AG04450 (cell line): ENCODE data around the gene PPARG. TPM values are rescaled to one million over a fixed set of nuclear protein-coding genes. Genes with fewer than 3 reads are reported as not detected.
"Not testable (repeated sequence)": the region's sequence is repeated elsewhere in the genome, so short reads cannot be mapped to it uniquely, and the experiment has no call there.

ENCODE experiments used
- CTCF ChIA-PET: fragments of 300-600, 350-600 bp; formaldehyde crosslinking; extraction: SDS; loops from one replicate; lab custom pipeline; 2022; ENCODE audit warnings: antibody characterized with exemption, inconsistent platforms; lab: Charles Lee
- POLR2A ChIA-PET: fragments of 350-600 bp; formaldehyde crosslinking; extraction: SDS; loops from one replicate; lab custom pipeline; 2021; ENCODE audit warnings: antibody characterized with exemption, inconsistent platforms; lab: Yijun Ruan, JAX
- DNase-seq: peaks from one replicate; pipeline ENCODE4 v3.0.0-alpha.2; 2011; ENCODE audit warnings: low read depth, low spot score
- H3K27ac ChIP-seq: one replicate; pipeline ENCODE4 v1.5.1; 2012; ENCODE audit warnings: low read depth, low read length, control low read depth
- H3K27me3 ChIP-seq: one replicate; pipeline ENCODE4 v1.6.0; 2012; ENCODE audit warnings: low read length; ENCODE audit not compliant: control insufficient read depth, insufficient read depth
- H3K4me3 ChIP-seq: 2 replicates; pipeline ENCODE4 v1.5.1; 2011; ENCODE audit warnings: mild to moderate bottlenecking, low read depth, low read length, control low read depth
- H3K9me3 ChIP-seq: 2 replicates; pipeline ENCODE4 v1.5.1; 2012; ENCODE audit warnings: low read length; ENCODE audit not compliant: control insufficient read depth, insufficient read depth
- polyA plus RNA-seq: library from polyadenylated mRNA; depleted of rRNA; stranded (reverse); fragments of >200 nt; gene quantifications from 2 replicates; pipeline ENCODE4 v1.2.3, GENCODE V29; 2011
- TF ChIP-seq, protein P1 (sequence below): IDR thresholded peaks from 2 replicates; pipeline ENCODE4 v1.5.1; 2011; ENCODE audit warnings: low read depth, low read length, control low read depth, inconsistent platforms

The PPARG gene
- polyA plus RNA-seq, 1 experiment, result 33.8 TPM

DNA sequence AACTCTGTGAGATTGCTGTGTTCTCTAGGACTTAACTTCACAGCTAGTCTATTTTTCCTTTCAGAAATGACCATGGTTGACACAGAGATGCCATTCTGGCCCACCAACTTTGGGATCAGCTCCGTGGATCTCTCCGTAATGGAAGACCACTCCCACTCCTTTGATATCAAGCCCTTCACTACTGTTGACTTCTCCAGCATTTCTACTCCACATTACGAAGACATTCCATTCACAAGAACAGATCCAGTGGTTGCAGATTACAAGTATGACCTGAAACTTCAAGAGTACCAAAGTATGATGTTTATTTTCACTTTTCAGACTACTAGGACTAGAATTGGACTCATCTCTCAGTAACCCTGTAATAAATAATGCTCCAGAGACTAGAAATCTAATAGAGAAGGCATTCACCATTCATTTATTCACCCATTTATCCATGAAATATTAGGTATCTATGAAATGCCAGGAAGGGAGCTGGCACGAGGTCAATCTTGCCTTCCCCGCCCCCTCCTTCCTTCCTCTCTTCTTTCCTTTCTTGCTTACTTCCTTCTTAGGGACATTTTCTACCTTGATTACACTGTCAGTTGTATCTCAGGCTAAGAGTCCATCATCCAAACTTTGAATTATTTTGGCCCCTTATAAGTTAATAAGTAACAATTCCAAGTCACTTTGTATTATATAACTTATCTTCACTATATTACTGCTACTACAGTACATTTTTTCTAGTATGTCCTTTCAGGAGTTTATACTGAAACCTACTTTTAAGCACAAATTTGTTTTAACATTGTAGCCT lies 91.0 kb downstream of the PPARG start:
- Histone ChIP-seq H3K27me3 (no peaks in the 10 kb centered on the region), H3K9me3 (no peaks in the 10 kb centered on the region), H3K27ac (no peak overlapping the region), H3K4me3 (no peak overlapping the region)
- TF ChIP-seq, protein P1, sequence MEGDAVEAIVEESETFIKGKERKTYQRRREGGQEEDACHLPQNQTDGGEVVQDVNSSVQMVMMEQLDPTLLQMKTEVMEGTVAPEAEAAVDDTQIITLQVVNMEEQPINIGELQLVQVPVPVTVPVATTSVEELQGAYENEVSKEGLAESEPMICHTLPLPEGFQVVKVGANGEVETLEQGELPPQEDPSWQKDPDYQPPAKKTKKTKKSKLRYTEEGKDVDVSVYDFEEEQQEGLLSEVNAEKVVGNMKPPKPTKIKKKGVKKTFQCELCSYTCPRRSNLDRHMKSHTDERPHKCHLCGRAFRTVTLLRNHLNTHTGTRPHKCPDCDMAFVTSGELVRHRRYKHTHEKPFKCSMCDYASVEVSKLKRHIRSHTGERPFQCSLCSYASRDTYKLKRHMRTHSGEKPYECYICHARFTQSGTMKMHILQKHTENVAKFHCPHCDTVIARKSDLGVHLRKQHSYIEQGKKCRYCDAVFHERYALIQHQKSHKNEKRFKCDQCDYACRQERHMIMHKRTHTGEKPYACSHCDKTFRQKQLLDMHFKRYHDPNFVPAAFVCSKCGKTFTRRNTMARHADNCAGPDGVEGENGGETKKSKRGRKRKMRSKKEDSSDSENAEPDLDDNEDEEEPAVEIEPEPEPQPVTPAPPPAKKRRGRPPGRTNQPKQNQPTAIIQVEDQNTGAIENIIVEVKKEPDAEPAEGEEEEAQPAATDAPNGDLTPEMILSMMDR, result no peak
- ChIA-PET CTCF (no interaction called here), POLR2A (no interaction called here)
- no peak for DNase-seq

DNA sequence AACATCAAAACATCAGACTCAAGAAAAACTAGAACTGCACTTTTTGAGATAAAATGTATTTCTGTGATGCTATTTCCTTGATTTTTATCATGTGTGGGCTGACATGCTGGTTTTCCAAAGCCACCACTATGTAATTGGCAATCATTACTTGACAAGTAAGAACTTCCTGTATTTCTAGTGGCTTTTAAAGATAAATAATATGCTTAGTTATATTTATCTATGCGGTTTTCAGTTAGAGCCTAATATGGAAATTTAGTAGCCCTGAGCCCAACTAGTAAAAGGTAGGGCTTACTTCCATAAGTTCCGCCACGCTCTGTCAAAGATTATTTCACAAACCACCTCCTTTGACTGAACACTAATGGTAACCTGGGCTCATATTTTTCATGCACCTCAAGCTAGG lies 91.6 kb downstream of the PPARG start:
- DNase-seq, result no peak
- TF ChIP-seq, protein P1, result no peak
- CTCF ChIA-PET, result no interaction called here
- Histone ChIP-seq H3K4me3 (no peak overlapping the region), H3K27ac (no peak overlapping the region), H3K27me3 (no peaks in the 10 kb centered on the region), H3K9me3 (no peaks in the 10 kb centered on the region)
- POLR2A ChIA-PET, result no interaction called here

DNA sequence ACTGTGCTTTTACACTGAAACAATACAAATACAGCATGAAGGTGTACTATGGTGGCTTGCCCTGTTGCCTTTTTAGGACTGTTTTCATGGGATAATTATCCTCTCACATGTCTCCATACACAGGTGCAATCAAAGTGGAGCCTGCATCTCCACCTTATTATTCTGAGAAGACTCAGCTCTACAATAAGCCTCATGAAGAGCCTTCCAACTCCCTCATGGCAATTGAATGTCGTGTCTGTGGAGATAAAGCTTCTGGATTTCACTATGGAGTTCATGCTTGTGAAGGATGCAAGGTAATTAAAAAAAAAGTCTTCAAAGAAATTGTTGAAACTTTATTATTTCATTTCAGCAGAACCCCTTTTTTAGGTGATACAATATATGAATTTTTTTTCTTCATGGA lies 92.3 kb downstream of the PPARG start:
- H3K9me3 ChIP-seq, result no peaks in the 10 kb centered on the region
- DNase-seq, result no peak
- H3K27me3 ChIP-seq, result no peaks in the 10 kb centered on the region
- CTCF ChIA-PET, result no interaction called here
- POLR2A ChIA-PET, result no interaction called here
- TF ChIP-seq, protein P1, result no peak
- H3K27ac ChIP-seq, result no peak overlapping the region
- no peak overlapping the region for H3K4me3 ChIP-seq

DNA sequence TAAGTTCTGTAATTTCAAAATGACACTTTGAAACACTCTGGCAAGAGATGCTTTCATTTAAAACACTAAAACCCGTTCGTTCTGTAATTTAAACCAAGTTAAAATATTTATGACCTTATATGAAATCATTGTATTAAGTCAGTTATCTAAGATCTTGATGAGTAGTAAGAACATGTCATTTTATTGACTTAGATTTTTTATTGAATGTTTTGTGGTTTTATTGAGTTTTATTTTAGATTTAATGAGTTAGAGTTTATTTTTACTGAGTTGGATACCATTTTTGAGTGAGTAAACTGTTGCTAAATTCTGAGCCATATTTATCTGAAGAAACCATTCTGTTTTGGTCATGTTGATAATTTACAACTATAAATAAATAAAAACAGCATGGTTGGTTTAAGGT lies 94.3 kb downstream of the PPARG start:
- TF ChIP-seq, protein P1, result no peak
- POLR2A ChIA-PET, result no interaction called here

DNA sequence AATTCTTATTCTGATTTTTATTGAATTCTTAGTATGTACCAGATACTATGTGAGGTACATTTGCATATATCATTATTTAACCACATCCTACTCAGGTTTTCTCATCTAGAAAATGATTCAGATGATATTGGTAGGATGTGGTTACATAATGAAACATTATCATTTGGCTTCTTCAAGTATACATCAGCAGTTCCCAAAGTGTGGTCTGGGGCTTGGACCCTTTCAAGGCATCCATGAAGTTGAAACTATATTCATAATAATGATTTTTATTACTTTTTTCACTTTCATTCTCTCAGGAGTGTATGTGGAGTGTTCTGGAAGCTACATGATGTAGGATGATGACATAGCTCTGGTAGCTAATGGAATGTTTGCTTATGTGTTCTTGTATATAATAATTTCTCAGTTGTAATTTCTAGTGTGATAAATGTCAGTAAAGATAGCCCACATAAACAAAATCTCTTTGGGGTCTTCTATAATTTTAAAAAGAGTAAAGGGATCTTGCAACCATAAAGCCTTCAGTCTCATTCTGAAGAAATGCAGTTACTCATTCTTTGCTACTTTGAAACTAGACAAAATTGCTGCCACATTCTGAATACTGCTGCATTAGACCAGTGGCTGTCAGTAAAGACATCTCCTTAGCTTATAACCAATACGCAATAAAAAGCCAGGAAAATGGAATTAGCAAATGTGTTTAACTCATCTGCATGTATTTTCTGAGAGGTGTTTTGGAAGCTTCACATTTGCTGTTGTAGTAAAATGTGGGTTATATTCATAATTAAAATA lies 95.8 kb downstream of the PPARG start:
- CTCF ChIA-PET, result no interaction called here
- DNase-seq, result no peak
- H3K4me3 ChIP-seq, result no peak overlapping the region
- TF ChIP-seq, protein P1, result no peak
- POLR2A ChIA-PET, result no interaction called here
- H3K9me3 ChIP-seq, result no peaks in the 10 kb centered on the region
- no peak overlapping the region for H3K27ac ChIP-seq
- no peaks in the 10 kb centered on the region for H3K27me3 ChIP-seq

More for the DNA sequence above, 94.3 kb downstream of the PPARG start:
- CTCF ChIA-PET, result interaction anchor here (0.5 kb wide), 1 partner anchor 803 kb away, joined by 3 read pairs; no protein-coding TSS in a partner anchor
- Histone ChIP-seq H3K27ac (no peak overlapping the region), H3K9me3 (no peaks in the 10 kb centered on the region), H3K4me3 (no peak overlapping the region), H3K27me3 (no peaks in the 10 kb centered on the region)
- DNase-seq, result no peak

DNA sequence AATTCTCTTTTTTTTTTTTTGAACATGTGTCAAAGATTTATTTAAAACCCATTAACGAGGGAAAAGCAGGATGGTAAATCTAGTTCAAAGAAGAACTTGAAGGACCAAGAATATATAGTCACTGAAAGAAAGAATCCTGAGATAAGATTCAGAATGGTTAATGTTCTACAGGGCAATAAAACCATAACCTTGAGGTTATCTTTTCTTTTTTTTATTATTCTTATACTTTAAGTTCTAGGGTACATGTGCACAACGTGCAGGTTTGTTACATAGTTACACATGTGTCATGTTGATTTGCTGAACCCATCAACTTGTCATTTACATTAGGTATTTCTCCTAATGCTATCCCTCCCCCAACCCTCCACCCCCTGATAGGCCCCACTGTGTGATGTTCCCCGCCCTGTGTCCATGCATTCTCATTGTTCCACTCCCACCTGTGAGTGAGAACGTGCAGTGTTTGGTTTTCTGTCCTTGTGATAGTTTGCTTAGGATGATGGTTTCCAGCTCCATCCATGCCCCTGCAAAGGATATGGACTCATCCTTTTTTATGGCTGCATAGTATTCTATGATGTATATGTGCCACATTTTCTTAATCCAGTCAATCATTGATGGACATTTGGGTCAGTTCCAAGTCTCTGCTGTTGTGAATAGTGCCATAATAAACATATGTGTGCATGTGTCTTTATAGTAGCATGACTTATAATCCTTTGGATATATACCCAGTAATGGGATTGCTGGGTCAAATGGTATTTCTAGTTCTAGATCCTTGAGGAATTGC lies 97.8 kb downstream of the PPARG start:
- POLR2A ChIA-PET, CTCF ChIA-PET, H3K9me3 ChIP-seq, H3K27ac ChIP-seq, H3K4me3 ChIP-seq, DNase-seq, H3K27me3 ChIP-seq: not testable (repeated sequence)
